ENCODE measurements around the gene TBC1D14. TPM values are rescaled to one million over a fixed set of nuclear protein-coding genes. Genes with fewer than 3 reads are reported as not detected.

TBC1D14 gene
- total RNA-seq, 2 donors from 2014 or later: 43.2 to 46.6 TPM

DNA sequence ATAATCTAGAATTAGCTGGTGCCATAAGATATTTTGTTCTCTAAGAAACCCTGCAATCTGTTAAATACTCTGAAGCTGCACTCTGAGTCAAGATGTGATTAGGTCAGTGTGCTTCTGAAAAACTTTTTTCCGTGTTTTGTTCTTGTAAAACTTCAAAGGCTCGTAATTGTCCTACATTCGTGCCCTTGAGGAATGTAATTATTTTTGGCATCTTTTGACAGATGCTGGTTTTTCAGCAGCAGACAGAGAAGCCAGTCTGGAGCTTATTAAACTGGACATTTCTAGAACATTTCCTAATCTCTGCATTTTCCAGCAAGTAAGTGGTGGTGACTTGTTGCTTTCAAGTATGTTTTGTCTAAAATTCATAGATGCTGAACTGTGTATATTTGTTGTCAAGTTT, 96.8 kb downstream of the TBC1D14 start:
- Histone ChIP-seq H3K9ac (ENCODE audit: low read depth in 2 of 2, low read length in 2 of 2) (no peak overlapping the region), H3K27ac (no peak overlapping the region), H3K27me3 (no peaks in the 10 kb centered on the region), H3K36me3 (peaks cover 10% of the 10 kb centered on the region), H3K4me1 (no peaks in the 10 kb centered on the region), H3K9me3 (no peaks in the 10 kb centered on the region), H3K4me3 (no peak overlapping the region)
- intact Hi-C loops (cut with DNase I): no loop called here
- no peak for DNase-seq
- TF ChIP-seq, protein P1, sequence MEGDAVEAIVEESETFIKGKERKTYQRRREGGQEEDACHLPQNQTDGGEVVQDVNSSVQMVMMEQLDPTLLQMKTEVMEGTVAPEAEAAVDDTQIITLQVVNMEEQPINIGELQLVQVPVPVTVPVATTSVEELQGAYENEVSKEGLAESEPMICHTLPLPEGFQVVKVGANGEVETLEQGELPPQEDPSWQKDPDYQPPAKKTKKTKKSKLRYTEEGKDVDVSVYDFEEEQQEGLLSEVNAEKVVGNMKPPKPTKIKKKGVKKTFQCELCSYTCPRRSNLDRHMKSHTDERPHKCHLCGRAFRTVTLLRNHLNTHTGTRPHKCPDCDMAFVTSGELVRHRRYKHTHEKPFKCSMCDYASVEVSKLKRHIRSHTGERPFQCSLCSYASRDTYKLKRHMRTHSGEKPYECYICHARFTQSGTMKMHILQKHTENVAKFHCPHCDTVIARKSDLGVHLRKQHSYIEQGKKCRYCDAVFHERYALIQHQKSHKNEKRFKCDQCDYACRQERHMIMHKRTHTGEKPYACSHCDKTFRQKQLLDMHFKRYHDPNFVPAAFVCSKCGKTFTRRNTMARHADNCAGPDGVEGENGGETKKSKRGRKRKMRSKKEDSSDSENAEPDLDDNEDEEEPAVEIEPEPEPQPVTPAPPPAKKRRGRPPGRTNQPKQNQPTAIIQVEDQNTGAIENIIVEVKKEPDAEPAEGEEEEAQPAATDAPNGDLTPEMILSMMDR (IDR thresholded peaks at IDR 0.05): no peak

DNA sequence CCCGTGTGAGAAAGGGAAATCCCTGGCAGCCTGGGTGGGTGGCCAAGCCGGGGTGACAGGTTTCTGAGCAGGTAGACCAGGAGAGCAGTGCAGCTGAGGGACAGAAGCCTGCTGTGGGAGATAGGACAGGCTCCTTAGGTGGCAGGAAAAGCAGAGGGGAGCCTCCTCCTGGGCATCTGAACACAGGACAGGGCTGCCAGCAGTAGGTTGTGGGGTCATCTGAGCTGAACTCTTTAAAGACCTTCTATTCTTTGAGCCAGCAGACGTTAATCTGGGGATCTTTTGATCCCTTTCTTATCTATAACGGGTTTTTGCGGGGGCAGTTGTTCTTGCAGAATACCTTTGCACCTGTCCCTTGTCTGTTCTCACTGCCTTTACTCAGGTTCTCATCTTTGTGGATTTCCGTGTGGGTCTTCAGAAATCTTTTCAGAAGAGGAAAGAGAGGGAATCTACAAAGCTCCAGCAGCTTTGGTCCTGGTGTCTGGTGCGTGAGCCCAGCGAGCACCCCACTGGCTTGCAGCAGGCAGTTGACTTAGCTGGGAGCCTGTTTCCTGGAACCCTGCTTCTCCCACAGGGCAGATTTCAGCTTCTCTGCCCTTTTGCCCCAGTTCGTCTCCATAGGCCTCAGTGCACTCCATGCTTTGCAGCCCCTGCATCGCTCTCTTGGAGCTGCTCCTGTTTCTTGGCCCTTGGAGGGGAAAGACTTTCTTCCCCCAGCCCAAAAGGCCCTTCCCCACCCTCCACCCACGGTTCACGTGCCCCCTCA, 97.7 kb downstream of the TBC1D14 start:
- Histone ChIP-seq H3K27ac (no peak overlapping the region), H3K36me3 (peaks cover 6% of the 10 kb centered on the region), H3K4me1 (no peaks in the 10 kb centered on the region), H3K4me3 (no peak overlapping the region), H3K27me3 (no peaks in the 10 kb centered on the region), H3K9ac (ENCODE audit: low read depth in 2 of 2, low read length in 2 of 2) (no peak overlapping the region), H3K9me3 (no peaks in the 10 kb centered on the region)
- TF ChIP-seq, protein P1 (IDR thresholded peaks at IDR 0.05): no peak
- DNase-seq: no peak
- intact Hi-C loops (cut with DNase I): no loop called here

DNA sequence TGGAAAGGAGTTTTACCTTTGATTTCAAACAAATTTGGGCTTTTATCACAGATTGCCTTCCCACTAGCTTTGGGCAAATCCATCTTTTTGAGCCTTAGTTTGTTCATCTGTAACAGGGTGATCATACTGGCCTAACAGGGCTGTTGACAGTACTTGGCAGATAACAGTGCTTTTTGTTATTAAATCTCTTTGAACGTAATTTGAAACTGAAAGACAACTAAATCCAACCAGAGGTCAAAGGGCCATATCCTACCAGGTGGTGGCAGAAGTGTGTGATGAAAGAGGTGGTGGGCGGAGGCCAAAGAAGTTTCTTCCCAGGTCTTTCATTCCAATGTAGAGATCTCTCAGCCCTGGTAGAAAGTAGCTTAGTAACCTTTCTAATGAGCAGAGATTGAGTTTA, 98.3 kb downstream of the TBC1D14 start:
- no peaks in the 10 kb centered on the region for H3K4me1 ChIP-seq
- intact Hi-C loops (cut with DNase I): no loop called here
- no peak for DNase-seq
- peaks cover 6% of the 10 kb centered on the region for H3K36me3 ChIP-seq
- no peaks in the 10 kb centered on the region for H3K9me3 ChIP-seq
- TF ChIP-seq, protein P1 (IDR thresholded peaks at IDR 0.05): no peak
- H3K27me3 ChIP-seq: no peaks in the 10 kb centered on the region
- no peak overlapping the region for H3K4me3 ChIP-seq
- no peak overlapping the region for H3K27ac ChIP-seq
- H3K9ac ChIP-seq (ENCODE audit: low read depth in 2 of 2, low read length in 2 of 2): no peak overlapping the region

DNA sequence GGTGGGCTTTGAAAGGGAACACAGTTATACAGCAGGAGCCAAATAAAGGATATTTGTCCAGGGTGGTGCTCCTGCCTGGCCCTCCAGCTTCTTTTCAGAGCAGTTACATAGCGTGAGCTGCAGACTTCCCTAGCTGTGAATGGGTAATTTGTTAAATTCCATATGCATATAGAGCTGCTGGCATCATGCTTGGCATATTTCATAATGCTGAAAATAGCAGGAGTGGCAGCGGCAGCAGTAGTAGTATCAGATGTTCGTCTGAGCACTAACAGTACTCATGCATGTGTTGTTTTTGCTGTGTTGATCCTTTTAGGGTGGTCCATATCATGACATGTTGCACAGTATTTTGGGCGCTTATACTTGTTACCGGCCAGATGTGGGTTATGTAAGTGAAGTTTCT, 99.9 kb downstream of the TBC1D14 start:
- peaks cover 8% of the 10 kb centered on the region for H3K36me3 ChIP-seq
- intact Hi-C loops (cut with DNase I): no loop called here
- TF ChIP-seq, protein P1 (IDR thresholded peaks at IDR 0.05): no peak
- no peak overlapping the region for H3K4me3 ChIP-seq
- no peak overlapping the region for H3K27ac ChIP-seq
- no peaks in the 10 kb centered on the region for H3K27me3 ChIP-seq
- no peaks in the 10 kb centered on the region for H3K4me1 ChIP-seq
- no peak for DNase-seq
- H3K9ac ChIP-seq (ENCODE audit: low read depth in 2 of 2, low read length in 2 of 2): no peak overlapping the region
- no peaks in the 10 kb centered on the region for H3K9me3 ChIP-seq

DNA sequence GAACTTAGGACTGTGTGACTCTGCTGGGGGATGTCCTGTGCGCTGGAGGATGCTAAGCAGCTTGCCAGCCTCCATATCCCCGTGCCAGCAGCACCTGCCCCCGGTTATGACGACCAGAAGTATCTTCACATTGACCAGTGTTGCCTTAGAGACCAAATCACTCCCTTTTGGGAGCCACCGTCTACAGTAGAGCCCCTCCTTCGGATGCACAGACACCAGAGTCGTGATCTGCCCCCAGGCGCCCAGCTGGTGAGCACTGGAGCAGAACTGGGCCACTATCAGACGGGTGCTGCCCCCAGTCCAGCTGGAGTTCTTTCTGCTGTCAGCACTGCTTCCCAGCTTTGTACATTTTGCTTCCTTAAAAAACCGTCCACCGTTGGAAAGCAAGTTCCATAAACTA, 103.5 kb downstream of the TBC1D14 start:
- Histone ChIP-seq H3K27ac (no peak overlapping the region), H3K27me3 (no peaks in the 10 kb centered on the region), H3K4me1 (no peaks in the 10 kb centered on the region), H3K4me3 (no peak overlapping the region), H3K9ac (ENCODE audit: low read depth in 2 of 2, low read length in 2 of 2) (no peak overlapping the region), H3K36me3 (peaks cover 9% of the 10 kb centered on the region), H3K9me3 (no peaks in the 10 kb centered on the region)
- intact Hi-C loops (cut with DNase I): no loop called here
- TF ChIP-seq, protein P1 (IDR thresholded peaks at IDR 0.05): no peak
- DNase-seq: no peak

All from colonic mucosa (tissue), 4 donors.